Cardiac muscle cell (in vitro differentiated cells and primary cell): ENCODE results near the gene PSD2. TPM values are rescaled to one million over a fixed set of nuclear protein-coding genes. Genes with fewer than 3 reads are reported as not detected.

Source experiments
- DNase-seq, 2 donors: peaks; one replicate each; pipeline versions ENCODE4 v3.0.0 to v3.0.0-alpha.2; 2010 to 2017; ENCODE audit warnings: low read depth in 1 of 2, low spot score in 1 of 2
- H3K27ac ChIP-seq: fragments of 200-600 bp; sonication (generic); 2 replicates; pipeline ENCODE4 v1.5.1; 2016
- H3K27me3 ChIP-seq: fragments of 200-600 bp; sonication (generic); 2 replicates; pipeline ENCODE4 v1.6.0; 2016; ENCODE audit warnings: control low read depth
- H3K36me3 ChIP-seq: fragments of 200-600 bp; sonication (generic); 2 replicates; pipeline ENCODE4 v1.5.1; 2016; ENCODE audit warnings: control low read depth
- H3K4me1 ChIP-seq: fragments of 200-600 bp; sonication (generic); 2 replicates; pipeline ENCODE4 v1.8.1; 2017; ENCODE audit warnings: low read depth, mild to moderate bottlenecking, mixed run types
- H3K4me3 ChIP-seq: fragments of 200-600 bp; sonication (generic); 2 replicates; pipeline ENCODE4 v1.5.1; 2016; ENCODE audit warnings: mild to moderate bottlenecking
- H3K9me3 ChIP-seq: fragments of 200-600 bp; sonication (generic); 2 replicates; pipeline ENCODE4 v1.5.1; 2017; ENCODE audit warnings: low read depth, mild to moderate bottlenecking, control low read depth
- CTCF ChIP-seq: IDR thresholded peaks from 2 replicates; pipeline ENCODE4 v1.5.1; 2012; ENCODE audit warnings: low read depth, mild to moderate bottlenecking, low read length
- polyA plus RNA-seq: library from polyadenylated mRNA; unstranded; fragments of >200 nt; fragmentation: Nextera tagmentation; extraction: Ambion mirVana; gene quantifications from 2 replicates; pipeline ENCODE4 v1.2.1, GENCODE V29; 2016
- total RNA-seq: library from RNA; depleted of rRNA; stranded (reverse); fragments of >200 nt; gene quantifications from 2 replicates; pipeline ENCODE4 v1.2.3, GENCODE V29; 2016

PSD2 gene
- total and polyA plus RNA-seq, 2 experiments from 2014 or later = 0.04 to 0.48 TPM

GRCh38 chr5:139862803-139863202, 67.2 kb downstream of the PSD2 start:
- TF ChIP-seq CTCF = no peak
- H3K9me3 ChIP-seq = no peaks in the 10 kb centered on the region
- H3K4me1 ChIP-seq = no peaks in the 10 kb centered on the region
- DNase-seq = no peak
- no peaks in the 10 kb centered on the region for H3K27me3 ChIP-seq
- no peak overlapping the region for H3K4me3 ChIP-seq
- no peaks in the 10 kb centered on the region for H3K36me3 ChIP-seq
- H3K27ac ChIP-seq = no peak overlapping the region

GRCh38 chr5:139863361-139863760, 67.8 kb downstream of the PSD2 start:
- H3K27ac ChIP-seq = no peak overlapping the region
- no peaks in the 10 kb centered on the region for H3K36me3 ChIP-seq
- H3K4me1 ChIP-seq = no peaks in the 10 kb centered on the region
- TF ChIP-seq CTCF = no peak
- H3K4me3 ChIP-seq = no peak overlapping the region
- peak in 1 of 2 donors; percentile 25 for DNase-seq
- H3K27me3 ChIP-seq = no peaks in the 10 kb centered on the region
- H3K9me3 ChIP-seq = no peaks in the 10 kb centered on the region

GRCh38 chr5:139863855-139864558, 68.4 kb downstream of the PSD2 start:
- Histone ChIP-seq H3K27me3 (no peaks in the 10 kb centered on the region), H3K4me1 (no peaks in the 10 kb centered on the region), H3K27ac (no peak overlapping the region), H3K4me3 (no peak overlapping the region), H3K36me3 (no peaks in the 10 kb centered on the region), H3K9me3 (no peaks in the 10 kb centered on the region)
- peak; percentile 70 to 76 for DNase-seq
- TF ChIP-seq CTCF = peak; percentile 92

GRCh38 chr5:139864716-139865483, 69.3 kb downstream of the PSD2 start:
- no peaks in the 10 kb centered on the region for H3K27me3 ChIP-seq
- H3K9me3 ChIP-seq = no peaks in the 10 kb centered on the region
- no peaks in the 10 kb centered on the region for H3K4me1 ChIP-seq
- H3K4me3 ChIP-seq = no peak overlapping the region
- DNase-seq = no peak
- H3K27ac ChIP-seq = no peak overlapping the region
- H3K36me3 ChIP-seq = no peaks in the 10 kb centered on the region
- no peak for TF ChIP-seq CTCF

GRCh38 chr5:139867109-139867508, 71.5 kb downstream of the PSD2 start:
- no peak overlapping the region for H3K4me3 ChIP-seq

More at GRCh38 chr5:139867109-139867508, 71.5 kb downstream of the PSD2 start:
- no peaks in the 10 kb centered on the region for H3K4me1 ChIP-seq
- H3K27ac ChIP-seq = no peak overlapping the region
- H3K36me3 ChIP-seq = no peaks in the 10 kb centered on the region
- TF ChIP-seq CTCF = no peak
- H3K9me3 ChIP-seq = no peaks in the 10 kb centered on the region
- no peaks in the 10 kb centered on the region for H3K27me3 ChIP-seq
- no peak for DNase-seq
